Erythroblast (primary cell): ENCODE measurements around the gene TTLL9.
A peak's percentile ranks its signal among the peaks of the same experiment; 100 is the strongest.
"Not testable (repeated sequence)": the region's sequence is repeated elsewhere in the genome, so short reads cannot be mapped to it uniquely, and the experiment has no call there.

Experiments used
- DNase-seq, 2 experiments: peaks; one replicate each; lab custom pipeline; 2025; lab: John Stamatoyannopoulos, UW
- GATA1 ChIP-seq: IDR thresholded peaks from 2 replicates; pipeline ENCODE4 v1.6.1; 2011; ENCODE audit warnings: low read depth, mild to moderate bottlenecking, control low read depth, low read length, moderate library complexity
- POLR2A ChIP-seq: IDR thresholded peaks from 2 replicates; pipeline ENCODE4 v1.6.1; 2011; ENCODE audit warnings: mild to moderate bottlenecking, low read length

The TTLL9 gene

GRCh38 chr20:31869942-31870725 lies at the start of gene TTLL9, which contains the start of gene DUSP15:
TTLL9 (plus strand) TSS chr20:31870634; CDS start chr20:31871127, 493 bp downstream.
DUSP15 (minus strand) TSS chr20:31870527; CDS start chr20:31870337, 190 bp downstream.
- no peak for DNase-seq
- TF ChIP-seq POLR2A, result no peak
- TF ChIP-seq GATA1, result no peak

- TF ChIP-seq GATA1, result no peak
- TF ChIP-seq POLR2A, result no peak
- DNase-seq, result no peak
Measured at GRCh38 chr20:31821427-31821826, 49.0 kb upstream of the TTLL9 start.

- DNase-seq, result peak; percentile 68 to 85
- TF ChIP-seq GATA1 (no peak), POLR2A (no peak)
Measured at GRCh38 chr20:31822421-31823330, 47.8 kb upstream of the TTLL9 start.

GRCh38 chr20:31823360-31824124 lies 46.9 kb upstream of the TTLL9 start:
- DNase-seq, result no peak
- TF ChIP-seq POLR2A (no peak), GATA1 (no peak)

- TF ChIP-seq GATA1 (no peak), POLR2A (no peak)
- DNase-seq, result no peak
Measured at GRCh38 chr20:31824125-31824485, 46.3 kb upstream of the TTLL9 start.

GRCh38 chr20:31824554-31825313 lies 45.7 kb upstream of the TTLL9 start:
- TF ChIP-seq POLR2A (no peak), GATA1 (no peak)
- no peak for DNase-seq

- no peak for DNase-seq
- TF ChIP-seq POLR2A (no peak), GATA1 (no peak)
Measured at GRCh38 chr20:31826074-31826473, 44.4 kb upstream of the TTLL9 start.

- no peak for TF ChIP-seq GATA1
- no peak for TF ChIP-seq POLR2A
- DNase-seq, result no peak
Measured at GRCh38 chr20:31827059-31827458, 43.4 kb upstream of the TTLL9 start.

- DNase-seq, result not testable (repeated sequence)
Measured at GRCh38 chr20:31828016-31828415, 42.4 kb upstream of the TTLL9 start.

GRCh38 chr20:31829731-31830130 lies 40.7 kb upstream of the TTLL9 start:
- DNase-seq, result no peak
- no peak for TF ChIP-seq GATA1
- no peak for TF ChIP-seq POLR2A

- TF ChIP-seq GATA1, result no peak
- no peak for TF ChIP-seq POLR2A
- DNase-seq, result no peak
Measured at GRCh38 chr20:31830406-31830981, 39.9 kb upstream of the TTLL9 start.

- TF ChIP-seq GATA1 (no peak), POLR2A (no peak)
- no peak for DNase-seq
Measured at GRCh38 chr20:31831211-31831610, 39.2 kb upstream of the TTLL9 start.
